Stimulated activated CD4-positive, alpha-beta T cell treated with anti-CD3 and anti-CD28 coated beads, Interleukin-12 subunit alpha, Interleukin-12 subunit beta, amount 100 ng/mL, for 4 hours (primary cell): Measurements from ENCODE around the gene LMF1.

ENCODE experiments used
- DNase-seq: peaks from one replicate; pipeline ENCODE4 v3.0.0-alpha.2; 2020

The LMF1 gene

GRCh38 chr16:1002399-1003166, 31.8 kb upstream of the LMF1 start:
- peak; percentile 72 for DNase-seq

- no peak for DNase-seq
Measured at GRCh38 chr16:1001096-1001495, 30.3 kb upstream of the LMF1 start.

- DNase-seq, result no peak
Measured at GRCh38 chr16:1000608-1001007, 29.8 kb upstream of the LMF1 start.

- no peak for DNase-seq
Measured at GRCh38 chr16:999677-1000076, 28.9 kb upstream of the LMF1 start.

- DNase-seq, result no peak
Measured at GRCh38 chr16:998615-999014, 27.8 kb upstream of the LMF1 start.

GRCh38 chr16:998211-998610, 27.4 kb upstream of the LMF1 start:
- no peak for DNase-seq

GRCh38 chr16:997440-998051, 26.8 kb upstream of the LMF1 start:
- peak; percentile 56 for DNase-seq

GRCh38 chr16:996681-997080, 25.9 kb upstream of the LMF1 start:
- no peak for DNase-seq

- DNase-seq, result no peak
Measured at GRCh38 chr16:995783-996182, 25.0 kb upstream of the LMF1 start.

- no peak for DNase-seq
Measured at GRCh38 chr16:995087-995486, 24.3 kb upstream of the LMF1 start.

GRCh38 chr16:993731-994130, 22.9 kb upstream of the LMF1 start:
- DNase-seq, result no peak

GRCh38 chr16:991773-992172, 21.0 kb upstream of the LMF1 start:
- no peak for DNase-seq

- no peak for DNase-seq
Measured at GRCh38 chr16:991345-991744, 20.6 kb upstream of the LMF1 start.

- DNase-seq, result no peak
Measured at GRCh38 chr16:990516-991291, 19.9 kb upstream of the LMF1 start.

- DNase-seq, result no peak
Measured at GRCh38 chr16:989354-989814, 18.6 kb upstream of the LMF1 start.

GRCh38 chr16:988471-989353, 17.9 kb upstream of the LMF1 start:
- no peak for DNase-seq

- DNase-seq, result no peak
Measured at GRCh38 chr16:987906-988305, 17.1 kb upstream of the LMF1 start.

GRCh38 chr16:986925-987582, 16.3 kb upstream of the LMF1 start:
- DNase-seq, result no peak

GRCh38 chr16:986411-986810, 15.6 kb upstream of the LMF1 start:
- DNase-seq, result no peak

- no peak for DNase-seq
Measured at GRCh38 chr16:985646-986400, 15.0 kb upstream of the LMF1 start.
